ENCODE measurements around the gene SPATA13. TPM values are rescaled to one million over a fixed set of nuclear protein-coding genes. Genes with fewer than 3 reads are reported as not detected.

The SPATA13 gene
- total and polyA plus RNA-seq, 2 donors (not counting 3 experiments of a cell fraction or from before 2014, with no cell fraction given): 6.6 to 12.9 TPM

DNA sequence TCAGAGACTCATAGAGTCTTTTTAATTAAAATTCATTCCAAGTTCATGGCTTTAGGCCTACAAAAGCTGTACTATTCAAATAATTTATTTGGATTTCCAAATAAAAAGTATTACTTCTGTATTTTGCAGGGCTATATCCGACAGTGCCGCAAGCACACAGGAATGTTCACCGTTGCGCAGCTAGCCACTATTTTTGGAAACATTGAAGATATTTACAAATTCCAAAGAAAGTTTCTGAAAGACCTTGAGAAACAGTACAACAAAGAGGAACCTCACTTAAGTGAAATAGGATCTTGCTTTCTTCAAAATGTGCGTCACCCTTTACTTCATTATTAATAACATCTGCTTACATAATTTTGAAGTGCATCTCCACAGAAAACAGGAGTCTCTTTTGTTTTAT is 128.3 kb downstream of the SPATA13 start:
- CTCF ChIA-PET: no interaction called here
- no peaks in the 10 kb centered on the region for H3K27me3 ChIP-seq (ENCODE audit: control insufficient read depth in 2 of 2, insufficient read depth in 2 of 2, low read length in 2 of 2)
- no peaks in the 10 kb centered on the region for H4K20me1 ChIP-seq (replicated peaks; ENCODE audit: control insufficient read depth, extremely low read depth, insufficient read depth, low read length)
- H3K4me2 ChIP-seq (ENCODE audit: insufficient read depth, low read length): no peak overlapping the region
- no peaks in the 10 kb centered on the region for H3K9me3 ChIP-seq (replicated peaks; ENCODE audit: control insufficient read depth, insufficient read depth, low read length)
- no peaks in the 10 kb centered on the region for H3K79me2 ChIP-seq (ENCODE audit: control insufficient read depth, insufficient read depth, low read length)
- H2AFZ ChIP-seq (ENCODE audit: low read depth, low read length): no peak overlapping the region
- no peak overlapping the region for H3K9ac ChIP-seq (replicated peaks; ENCODE audit: extremely low read depth, insufficient read depth, low read length)
- intact Hi-C loops (cut with micrococcal nuclease): no loop called here
- no peak overlapping the region for H3K4me3 ChIP-seq (replicated peaks in 1 of 3; ENCODE audit: insufficient read depth in 1 of 3, low read depth in 1 of 3, low read length in 3 of 3)
- DNase-seq (ENCODE audit: low read depth, low spot score) (no peak), FAIRE-seq (no peak)
- no peak overlapping the region for H3K27ac ChIP-seq (ENCODE audit: insufficient read depth, low read depth, low read length)
- TF ChIP-seq MAX (IDR thresholded peaks at IDR 0.05; ENCODE audit: insufficient read depth, insufficient read length): no peak
- no TSS peak for BruUV-seq (replicated peaks)
- dilution Hi-C loops (cut with MboI; ENCODE audit: extremely low pct_ligation_motif_present, low sequenced_read_pairs): no loop called here
- POLR2A ChIA-PET: no interaction called here
- H3K9me1 ChIP-seq (replicated peaks; ENCODE audit: control insufficient read depth, extremely low read depth, insufficient read depth, low read length): no peaks in the 10 kb centered on the region
- peaks cover 0 to 3% of the 10 kb centered on the region in 2 experiments for H3K36me3 ChIP-seq (ENCODE audit: control insufficient read depth in 2 of 2, extremely low read depth in 1 of 2, insufficient read depth in 2 of 2, low read length in 2 of 2)
- no peaks in the 10 kb centered on the region for H3K4me1 ChIP-seq (ENCODE audit: control insufficient read depth, extremely low read depth, insufficient read depth, low read length)

- no peak for FAIRE-seq
- Histone ChIP-seq H4K20me1 (replicated peaks; ENCODE audit: control insufficient read depth, extremely low read depth, insufficient read depth, low read length) (no peaks in the 10 kb centered on the region), H3K9me3 (replicated peaks; ENCODE audit: control insufficient read depth, insufficient read depth, low read length) (no peaks in the 10 kb centered on the region), H2AFZ (ENCODE audit: low read depth, low read length) (no peak overlapping the region), H3K79me2 (ENCODE audit: control insufficient read depth, insufficient read depth, low read length) (no peaks in the 10 kb centered on the region), H3K4me2 (ENCODE audit: insufficient read depth, low read length) (no peak overlapping the region), H3K27me3 (ENCODE audit: control insufficient read depth in 2 of 2, insufficient read depth in 2 of 2, low read length in 2 of 2) (no peaks in the 10 kb centered on the region), H3K9ac (replicated peaks; ENCODE audit: extremely low read depth, insufficient read depth, low read length) (no peak overlapping the region), H3K4me1 (ENCODE audit: control insufficient read depth, extremely low read depth, insufficient read depth, low read length) (no peaks in the 10 kb centered on the region), H3K27ac (ENCODE audit: insufficient read depth, low read depth, low read length) (no peak overlapping the region), H3K4me3 (replicated peaks in 1 of 3; ENCODE audit: insufficient read depth in 1 of 3, low read depth in 1 of 3, low read length in 3 of 3) (no peak overlapping the region), H3K9me1 (replicated peaks; ENCODE audit: control insufficient read depth, extremely low read depth, insufficient read depth, low read length) (no peaks in the 10 kb centered on the region), H3K36me3 (ENCODE audit: control insufficient read depth in 2 of 2, extremely low read depth in 1 of 2, insufficient read depth in 2 of 2, low read length in 2 of 2) (peaks cover 0 to 3% of the 10 kb centered on the region in 2 experiments)
- intact Hi-C loops (cut with micrococcal nuclease): no loop called here
- dilution Hi-C loops (cut with MboI; ENCODE audit: extremely low pct_ligation_motif_present, low sequenced_read_pairs): no loop called here
- POLR2A ChIA-PET: no interaction called here
- TF ChIP-seq GATA2 (IDR thresholded peaks at IDR 0.05; ENCODE audit: insufficient read depth, insufficient read length, low read depth, low read length): no peak
- no peak for TF ChIP-seq POLR2AphosphoS5 (IDR thresholded peaks at IDR 0.05; ENCODE audit: insufficient read depth, low read depth, low read length)
- no peak for TF ChIP-seq MYC (IDR thresholded peaks at IDR 0.05; ENCODE audit: low read depth, low read length)
- TF ChIP-seq FOS (IDR thresholded peaks at IDR 0.05; ENCODE audit: borderline replicate concordance, insufficient read depth, low read length): no peak
- no peak for TF ChIP-seq CTCF (IDR thresholded peaks at IDR 0.05; ENCODE audit: extremely low read depth in 1 of 2, insufficient read depth in 1 of 2, low read depth in 1 of 2, low read length in 2 of 2)
- no peak for TF ChIP-seq EZH2 (IDR thresholded peaks at IDR 0.05; ENCODE audit: borderline replicate concordance, low read depth, low read length, severe bottlenecking)
- no peak for TF ChIP-seq JUN (IDR thresholded peaks at IDR 0.05; ENCODE audit: borderline replicate concordance, insufficient read depth, insufficient read length, low read depth)
- TF ChIP-seq POLR2A (IDR thresholded peaks at IDR 0.05; ENCODE audit: low read depth, low read length): no peak
- TF ChIP-seq MAX (IDR thresholded peaks at IDR 0.05; ENCODE audit: insufficient read depth, insufficient read length): no peak
- no TSS peak for BruUV-seq (replicated peaks)
- no peak for DNase-seq (ENCODE audit: low read depth, low spot score)
- CTCF ChIA-PET: no interaction called here
These were observed 129.9 kb downstream of the SPATA13 start for GRCh38 chr13:24290280-24290932.

Data from endothelial cell of umbilical vein (primary cell).